Measurements from ENCODE around the gene CBARP.

- no peak for TF ChIP-seq CTCF (IDR thresholded peaks at IDR 0.05)
- TF ChIP-seq POLR2AphosphoS5 (IDR thresholded peaks at IDR 0.05; ENCODE audit: insufficient read depth in 1 of 2, low read depth in 1 of 2): peak; percentile 33 to 40
- TF ChIP-seq POLR2A (IDR thresholded peaks at IDR 0.05): no peak
Observed at GRCh38 chr19:1181606-1182005, 56.2 kb downstream of the CBARP start.
